Measurements from ENCODE around the gene SLC25A1. TPM values are rescaled to one million over a fixed set of nuclear protein-coding genes. Genes with fewer than 3 reads are reported as not detected.

The SLC25A1 gene
- total and polyA plus RNA-seq, 2 of the 8 experiments (the other 6 are each of a cell fraction or from before 2014, with no cell fraction given) = 110 to 148 TPM

- peaks cover 49 to 62% (median 55%) of the 10 kb centered on the region in 4 experiments for H3K27me3 ChIP-seq (replicated peaks in 1 of 4; ENCODE audit: control insufficient read depth in 3 of 4, extremely low read depth in 1 of 4, insufficient read depth in 3 of 4, low read length in 3 of 4)
- peak overlapping the region; percentile 22 for H2BK12ac ChIP-seq (ENCODE audit: low read depth, low read length)
- TF ChIP-seq SAP30 (IDR thresholded peaks at IDR 0.05; ENCODE audit: insufficient read depth, insufficient replicate concordance, low read length) (no peak), ATF2 (IDR thresholded peaks at IDR 0.05; ENCODE audit: low read length) (no peak), FOSL1 (IDR thresholded peaks at IDR 0.05; ENCODE audit: insufficient read depth, low read depth, low read length) (no peak), SIRT6 (IDR thresholded peaks at IDR 0.05; ENCODE audit: low read length) (no peak), RAD21 (IDR thresholded peaks at IDR 0.05 in 1 of 2, conservative IDR thresholded peaks at IDR 0.05 in 1 of 2; ENCODE audit: low read depth in 2 of 2, low read length in 2 of 2) (0 out of 4 replicates have a peak, but pooled peaks of 1 of the 2 experiments have one; percentile 6), CTCF (IDR thresholded peaks at IDR 0.05; ENCODE audit: control extremely low read depth in 1 of 3, insufficient read depth in 1 of 3, low read depth in 1 of 3, low read length in 3 of 3) (peak in 1 of 3 experiments; percentile 29; a peak in 1 of 4 replicates)
- no peaks in the 10 kb centered on the region; the same call in 1 of the 2 replicates for H3K79me1 ChIP-seq (ENCODE audit: low read depth, low read length)
- H3K9me3 ChIP-seq (ENCODE audit: insufficient read depth in 2 of 2, low read depth in 1 of 2, low read length in 1 of 2) = 0 out of 4 replicates have a peak, but pooled peaks cover 0 to 6% of the 10 kb centered on the region in 2 experiments
- H3K36me3 ChIP-seq (ENCODE audit: control insufficient read depth in 2 of 4, insufficient read depth in 4 of 4, low read length in 3 of 4) = peaks cover 2 to 12% (median 3%) of the 10 kb centered on the region in 4 experiments; a peak in 3 of 8 replicates
- no peak overlapping the region for H2AK5ac ChIP-seq (ENCODE audit: low read depth, low read length)
- H3K23me2 ChIP-seq (ENCODE audit: low read depth, low read length) = peaks cover 12% of the 10 kb centered on the region; the same call in 1 of the 2 replicates
- H4K20me1 ChIP-seq (replicated peaks in 1 of 2; ENCODE audit: control insufficient read depth in 1 of 2, insufficient read depth in 2 of 2, low read length in 2 of 2) = peaks cover 2 to 11% of the 10 kb centered on the region in 2 experiments
- H3K9ac ChIP-seq (replicated peaks in 1 of 4; ENCODE audit: extremely low read depth in 1 of 4, low read depth in 3 of 4, low read length in 3 of 4) = no peak overlapping the region
- peak overlapping the region in 1 of 2 experiments; percentile 34; a peak in 2 of 4 replicates for H3K4me2 ChIP-seq (ENCODE audit: insufficient read depth in 1 of 2, low read depth in 2 of 2, low read length in 2 of 2)
- H4K91ac ChIP-seq (replicated peaks; ENCODE audit: insufficient read length, low read length) = no peak overlapping the region
- peaks cover 0 to 12% (median 6%) of the 10 kb centered on the region in 4 experiments; a peak in 5 of 7 replicates for H3K4me1 ChIP-seq (replicated peaks in 1 of 4; ENCODE audit: control insufficient read depth in 3 of 4, insufficient read depth in 4 of 4, low read length in 3 of 4)
- H3K56ac ChIP-seq (replicated peaks; ENCODE audit: insufficient read length, low read depth, low read length) = no peak overlapping the region
- 40% methylated on average over 6 of the region's 9 CpGs; no CpG with 5 or more reads in 1 of the 2 experiments for WGBS, 2 experiments (ENCODE audit: extremely low coverage in 1 of 2, insufficient coverage in 1 of 2, insufficient read length in 1 of 2, insufficient replicate concordance in 2 of 2, low coverage in 1 of 2, low lambda C conversion rate in 2 of 2, missing lambda C conversion rate in 1 of 2)
- CTCF ChIA-PET (ENCODE audit: partially characterized antibody) = interaction anchor here (0.6 to 5.0 kb wide), 11 partner anchors 9 to 137 kb away, joined by 3 to 37 read pairs (median 6); partner anchors contain the start of genes DGCR2 and SLC25A1
- peaks cover 0 to 10% of the 10 kb centered on the region in 2 experiments; a peak in 2 of 4 replicates for H3K79me2 ChIP-seq (ENCODE audit: control insufficient read depth in 1 of 2, insufficient read depth in 2 of 2, low read length in 2 of 2)
- H3K4me3 ChIP-seq (ENCODE audit: extremely low read depth in 1 of 4, insufficient read depth in 2 of 4, low read depth in 3 of 4, low read length in 4 of 4) = no peak overlapping the region
- no peak overlapping the region for H2AFZ ChIP-seq (ENCODE audit: low read length)
- H3K4ac ChIP-seq (replicated peaks; ENCODE audit: insufficient read length, low read depth, low read length) = no peak overlapping the region
- H3K14ac ChIP-seq (ENCODE audit: insufficient read length) = no peak overlapping the region
- no peak overlapping the region for H2BK120ac ChIP-seq (replicated peaks; ENCODE audit: low read depth, low read length)
- peak; percentile 36 for FAIRE-seq
- H2BK15ac ChIP-seq (ENCODE audit: low read length) = no peak overlapping the region
- POLR2A ChIA-PET (ENCODE audit: partially characterized antibody) = interaction anchor here (1.1 to 2.3 kb wide), 4 partner anchors 11 to 24 kb away, joined by 3 to 7 read pairs (median 4); no protein-coding TSS in a partner anchor
- DNase-seq (ENCODE audit: low read depth in 1 of 2, low spot score in 2 of 2) = no peak
- no peak overlapping the region for H4K8ac ChIP-seq (ENCODE audit: extremely low read depth, insufficient read depth, low read length)
- no peak overlapping the region for H3K27ac ChIP-seq (ENCODE audit: low read depth, low read length)
- H3K18ac ChIP-seq (ENCODE audit: extremely low read depth, low read length) = no peak overlapping the region
- no peak overlapping the region for H3K23ac ChIP-seq (ENCODE audit: insufficient read length)
- H2BK5ac ChIP-seq (ENCODE audit: low read depth, low read length) = 0 out of 2 replicates have a peak overlapping the region, but pooled peaks have one; percentile 9
- no peak overlapping the region for H4K5ac ChIP-seq (ENCODE audit: insufficient read length, low read depth, low read length)
- no peak overlapping the region for H2BK20ac ChIP-seq (ENCODE audit: low read length)
Measured at GRCh38 chr22:19147195-19147780, 31.2 kb downstream of the SLC25A1 start.

All from H1 (cell line).